HL-60 (cell line): ENCODE results near the gene SLC5A9.
"Not testable (repeated sequence)": the region's sequence is repeated elsewhere in the genome, so short reads cannot be mapped to it uniquely, and the experiment has no call there.

Experiments
- DNase-seq, 2 experiments: peaks; one replicate each; pipeline ENCODE4 v3.0.0-alpha.2; 2010 to 2020; ENCODE audit warnings: low read depth in 1 of 2, low spot score in 1 of 2
- H3K27ac ChIP-seq: fragments of 250-450 bp; sonication (Bioruptor Pico); replicated peaks from 2 replicates; pipeline ENCODE4 v1.5.1; 2020; ENCODE audit warnings: mild to moderate bottlenecking, moderate library complexity
- H3K27me3 ChIP-seq: fragments of 250-450 bp; sonication (Bioruptor Pico); 2 replicates; pipeline ENCODE4 v1.5.1; 2021; ENCODE audit warnings: mild to moderate bottlenecking, moderate library complexity; ENCODE audit not compliant: insufficient read depth, poor library complexity, severe bottlenecking
- H3K4me3 ChIP-seq: replicated peaks from 2 replicates; pipeline ENCODE4 v1.5.1; 2011; ENCODE audit warnings: mild to moderate bottlenecking, control low read depth, low read length; ENCODE audit not compliant: insufficient read depth
- CTCF ChIP-seq: IDR thresholded peaks from one replicate; pipeline ENCODE4 v1.5.1; 2011; ENCODE audit warnings: low read length, control low read depth, inconsistent platforms; ENCODE audit not compliant: insufficient read depth
- GABPA ChIP-seq: IDR thresholded peaks from 2 replicates; pipeline ENCODE4 v1.6.1; 2012; ENCODE audit warnings: low read depth
- POLR2AphosphoS5 ChIP-seq: IDR thresholded peaks from 2 replicates; pipeline ENCODE4 v1.6.1; 2012; ENCODE audit warnings: low read depth
- REST ChIP-seq: IDR thresholded peaks from 2 replicates; pipeline ENCODE4 v1.6.1; 2012; ENCODE audit warnings: low read depth; ENCODE audit not compliant: insufficient replicate concordance
- SPI1 ChIP-seq: IDR thresholded peaks from 2 replicates; pipeline ENCODE4 v1.6.1; 2012; ENCODE audit warnings: low read depth, mild to moderate bottlenecking, borderline replicate concordance

Gene SLC5A9

GRCh38 chr1:48284696-48285420 lies 62.3 kb downstream of the SLC5A9 start:
- H3K27me3 ChIP-seq, H3K27ac ChIP-seq, DNase-seq, H3K4me3 ChIP-seq: not testable (repeated sequence)

GRCh38 chr1:48285525-48285924 lies 63.0 kb downstream of the SLC5A9 start:
- no peak overlapping the region for H3K4me3 ChIP-seq
- H3K27ac ChIP-seq, result no peak overlapping the region
- H3K27me3 ChIP-seq, result no peaks in the 10 kb centered on the region
- no peak for DNase-seq
- TF ChIP-seq REST (no peak), GABPA (no peak), CTCF (no peak), POLR2AphosphoS5 (no peak), SPI1 (no peak)

GRCh38 chr1:48291421-48291820 lies 68.9 kb downstream of the SLC5A9 start:
- no peak for DNase-seq
- no peak overlapping the region for H3K4me3 ChIP-seq
- TF ChIP-seq CTCF (no peak), SPI1 (no peak), GABPA (no peak), POLR2AphosphoS5 (no peak), REST (no peak)
- H3K27me3 ChIP-seq, result no peaks in the 10 kb centered on the region
- no peak overlapping the region for H3K27ac ChIP-seq

- Histone ChIP-seq H3K4me3 (no peak overlapping the region), H3K27me3 (no peaks in the 10 kb centered on the region), H3K27ac (no peak overlapping the region)
- TF ChIP-seq CTCF (no peak), POLR2AphosphoS5 (no peak), GABPA (no peak), SPI1 (no peak), REST (no peak)
- no peak for DNase-seq
Observed at GRCh38 chr1:48292706-48293105, 70.2 kb downstream of the SLC5A9 start.

- H3K4me3 ChIP-seq, H3K27ac ChIP-seq: not testable (repeated sequence)
Observed at GRCh38 chr1:48294094-48294493, 71.6 kb downstream of the SLC5A9 start.

More at GRCh38 chr1:48294094-48294493, 71.6 kb downstream of the SLC5A9 start:
- not testable (repeated sequence) for H3K27me3 ChIP-seq, DNase-seq
